ENCODE data around the gene INTS3.
A peak's percentile ranks its signal among the peaks of the same experiment; 100 is the strongest.

The INTS3 gene

GRCh38 chr1:153794624-153795329 lies 66.9 kb downstream of the INTS3 start:
- no peak for DNase-seq (ENCODE audit: low read depth, low spot score)

- no peak for DNase-seq (ENCODE audit: low read depth, low spot score)
Measured at GRCh38 chr1:153795330-153795837, 67.5 kb downstream of the INTS3 start.

GRCh38 chr1:153795934-153796785 lies 68.3 kb downstream of the INTS3 start:
- DNase-seq (ENCODE audit: low read depth, low spot score), result no peak

GRCh38 chr1:153796786-153797659 lies 69.2 kb downstream of the INTS3 start:
- peak; percentile 72 for DNase-seq (ENCODE audit: low read depth, low spot score)

GRCh38 chr1:153798468-153798780 lies 70.6 kb downstream of the INTS3 start:
- no peak for DNase-seq (ENCODE audit: low read depth, low spot score)

GRCh38 chr1:153799016-153799415 lies 71.2 kb downstream of the INTS3 start:
- DNase-seq (ENCODE audit: low read depth, low spot score), result no peak

- no peak for DNase-seq (ENCODE audit: low read depth, low spot score)
Measured at GRCh38 chr1:153799566-153800465, 72.0 kb downstream of the INTS3 start.

GRCh38 chr1:153800516-153800915 lies 72.7 kb downstream of the INTS3 start:
- DNase-seq (ENCODE audit: low read depth, low spot score), result no peak

GRCh38 chr1:153801028-153801625 lies 73.3 kb downstream of the INTS3 start:
- no peak for DNase-seq (ENCODE audit: low read depth, low spot score)

- no peak for DNase-seq (ENCODE audit: low read depth, low spot score)
Measured at GRCh38 chr1:153801786-153802697, 74.2 kb downstream of the INTS3 start.

- DNase-seq (ENCODE audit: low read depth, low spot score), result no peak
Measured at GRCh38 chr1:153803470-153804056, 75.7 kb downstream of the INTS3 start.

GRCh38 chr1:153804112-153804511 lies 76.3 kb downstream of the INTS3 start:
- DNase-seq (ENCODE audit: low read depth, low spot score), result no peak

- no peak for DNase-seq (ENCODE audit: low read depth, low spot score)
Measured at GRCh38 chr1:153805042-153805745, 77.3 kb downstream of the INTS3 start.

GRCh38 chr1:153805886-153806719 lies 78.3 kb downstream of the INTS3 start:
- DNase-seq (ENCODE audit: low read depth, low spot score), result no peak

GRCh38 chr1:153816283-153816889 lies 88.5 kb downstream of the INTS3 start:
- no peak for DNase-seq (ENCODE audit: low read depth, low spot score)

- no peak for DNase-seq (ENCODE audit: low read depth, low spot score)
Measured at GRCh38 chr1:153818876-153819275, 91.0 kb downstream of the INTS3 start.
